ENCODE results near the gene MED10.

MED10 gene

GRCh38 chr5:6353602-6354302 is 24.6 kb downstream of the MED10 start:
- no peak for DNase-seq

- no peak for DNase-seq
Measured at GRCh38 chr5:6350277-6351090, 27.9 kb downstream of the MED10 start.

- no peak for DNase-seq
Measured at GRCh38 chr5:6349387-6349786, 29.0 kb downstream of the MED10 start.

- DNase-seq = no peak
Measured at GRCh38 chr5:6348476-6349000, 29.8 kb downstream of the MED10 start.

GRCh38 chr5:6347673-6348072 is 30.7 kb downstream of the MED10 start:
- DNase-seq = no peak

- DNase-seq = no peak
Measured at GRCh38 chr5:6347165-6347564, 31.2 kb downstream of the MED10 start.

GRCh38 chr5:6344593-6344989 is 33.8 kb downstream of the MED10 start:
- no peak for DNase-seq

GRCh38 chr5:6343951-6344592 is 34.3 kb downstream of the MED10 start:
- DNase-seq = no peak

GRCh38 chr5:6342689-6343315 is 35.5 kb downstream of the MED10 start:
- DNase-seq = no peak

GRCh38 chr5:6340100-6340499 is 38.2 kb downstream of the MED10 start:
- DNase-seq = no peak

- DNase-seq = no peak
Measured at GRCh38 chr5:6338871-6339270, 39.5 kb downstream of the MED10 start.

GRCh38 chr5:6338135-6338534 is 40.2 kb downstream of the MED10 start:
- no peak for DNase-seq

GRCh38 chr5:6333182-6333905 is 45.0 kb downstream of the MED10 start:
- DNase-seq = peak in 4 of 56 donors; percentile 5 to 9 (median 8)

- no peak for DNase-seq
Measured at GRCh38 chr5:6328173-6328572, 50.2 kb downstream of the MED10 start.

GRCh38 chr5:6326776-6327175 is 51.6 kb downstream of the MED10 start:
- no peak for DNase-seq

GRCh38 chr5:6322163-6322713 is 56.1 kb downstream of the MED10 start:
- no peak for DNase-seq

Measured in nucleus accumbens (tissue), 56 donors.